WTC11 (cell line): Measurements from ENCODE around the gene OPN1MW3.
"Not testable (repeated sequence)": the region's sequence is repeated elsewhere in the genome, so short reads cannot be mapped to it uniquely, and the experiment has no call there.

Experiments used
- FOXJ3 ChIP-seq: sonication (generic); formaldehyde crosslinking; IDR thresholded peaks from 2 replicates; pipeline ENCODE4 v1.9.0; 2021; ENCODE audit warnings: missing genetic modification reagents, mild to moderate bottlenecking, borderline replicate concordance
- JUN ChIP-seq: sonication (generic); formaldehyde crosslinking; IDR thresholded peaks from 2 replicates; pipeline ENCODE4 v1.8.0; 2023; ENCODE audit warnings: mild to moderate bottlenecking, missing genetic modification reagents
- MXD4 ChIP-seq: fragments of 250-450 bp; sonication (Bioruptor Pico); IDR thresholded peaks from 2 replicates; pipeline ENCODE4 v1.8.0; 2021; ENCODE audit warnings: mild to moderate bottlenecking, moderate library complexity, borderline replicate concordance
- TEAD4 ChIP-seq: sonication (generic); formaldehyde crosslinking; IDR thresholded peaks from 2 replicates; pipeline ENCODE4 v1.8.0; 2022; ENCODE audit warnings: mild to moderate bottlenecking, missing genetic modification reagents
- TP53 ChIP-seq: sonication (generic); formaldehyde crosslinking; IDR thresholded peaks from 2 replicates; pipeline ENCODE4 v1.8.1; 2023; ENCODE audit warnings: mild to moderate bottlenecking, missing genetic modification reagents
- ZNF219 ChIP-seq: sonication (generic); formaldehyde crosslinking; IDR thresholded peaks from 2 replicates; pipeline ENCODE4 v1.8.0; 2023; ENCODE audit warnings: missing genetic modification reagents, mild to moderate bottlenecking, borderline replicate concordance
- TF ChIP-seq, protein P1 (sequence below): fragments of 200-600 bp; IDR thresholded peaks from 2 replicates; pipeline ENCODE4 v1.8.0; 2022; ENCODE audit warnings: antibody characterized with exemption
- TF ChIP-seq, protein P2 (sequence below): sonication (generic); formaldehyde crosslinking; IDR thresholded peaks from 2 replicates; pipeline ENCODE4 v1.8.0; 2022; ENCODE audit warnings: mild to moderate bottlenecking, missing genetic modification reagents
- TF ChIP-seq, protein P3 (sequence below): sonication (generic); formaldehyde crosslinking; IDR thresholded peaks from 2 replicates; pipeline ENCODE4 v1.8.1; 2022; ENCODE audit warnings: low read depth, missing genetic modification reagents, borderline replicate concordance
- TF ChIP-seq, protein P4 (sequence below): sonication (generic); formaldehyde crosslinking; IDR thresholded peaks from 2 replicates; pipeline ENCODE4 v1.8.0; 2022; ENCODE audit warnings: mild to moderate bottlenecking, missing genetic modification reagents

DNA sequence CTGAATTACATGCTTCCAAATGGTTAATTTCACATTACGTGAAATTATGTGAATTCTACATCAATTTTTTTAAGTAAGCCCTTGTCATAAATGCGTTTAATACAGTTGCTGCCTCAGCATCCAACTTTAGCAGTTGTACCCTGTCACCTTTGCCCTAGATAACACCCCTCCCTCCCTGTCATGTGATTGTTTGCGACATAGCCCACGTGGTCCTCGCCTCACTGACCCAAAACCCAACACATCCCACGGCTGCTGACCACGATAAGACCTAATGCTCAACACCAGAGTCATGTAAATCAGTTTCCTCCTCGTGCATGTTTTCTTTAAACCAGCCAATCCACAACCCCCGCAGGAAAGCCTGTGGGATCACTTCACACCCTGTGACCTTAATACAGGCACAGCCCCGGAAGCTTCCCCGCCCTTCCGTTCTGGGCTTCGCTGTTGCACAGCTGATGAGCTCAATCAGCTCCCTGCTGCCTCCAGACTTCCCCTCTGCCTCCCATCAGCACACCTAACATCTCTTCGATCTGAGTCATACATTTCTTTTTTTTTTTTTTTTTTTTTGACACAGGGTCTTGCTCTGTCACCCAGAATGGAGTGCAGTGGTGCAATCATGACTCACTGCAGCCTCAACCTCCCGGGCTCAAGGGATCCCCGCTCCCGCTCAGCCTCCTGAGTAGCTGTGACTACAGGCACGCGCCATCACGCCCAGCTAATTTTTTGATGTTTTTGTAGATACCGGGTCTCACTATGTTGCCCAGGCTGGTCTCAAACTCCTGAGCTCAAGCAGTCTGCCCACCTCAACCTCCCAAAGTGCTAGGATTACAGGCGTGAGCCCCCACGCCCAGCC is 27.3 kb downstream of the OPN1MW3 start:
- TF ChIP-seq, protein P1, sequence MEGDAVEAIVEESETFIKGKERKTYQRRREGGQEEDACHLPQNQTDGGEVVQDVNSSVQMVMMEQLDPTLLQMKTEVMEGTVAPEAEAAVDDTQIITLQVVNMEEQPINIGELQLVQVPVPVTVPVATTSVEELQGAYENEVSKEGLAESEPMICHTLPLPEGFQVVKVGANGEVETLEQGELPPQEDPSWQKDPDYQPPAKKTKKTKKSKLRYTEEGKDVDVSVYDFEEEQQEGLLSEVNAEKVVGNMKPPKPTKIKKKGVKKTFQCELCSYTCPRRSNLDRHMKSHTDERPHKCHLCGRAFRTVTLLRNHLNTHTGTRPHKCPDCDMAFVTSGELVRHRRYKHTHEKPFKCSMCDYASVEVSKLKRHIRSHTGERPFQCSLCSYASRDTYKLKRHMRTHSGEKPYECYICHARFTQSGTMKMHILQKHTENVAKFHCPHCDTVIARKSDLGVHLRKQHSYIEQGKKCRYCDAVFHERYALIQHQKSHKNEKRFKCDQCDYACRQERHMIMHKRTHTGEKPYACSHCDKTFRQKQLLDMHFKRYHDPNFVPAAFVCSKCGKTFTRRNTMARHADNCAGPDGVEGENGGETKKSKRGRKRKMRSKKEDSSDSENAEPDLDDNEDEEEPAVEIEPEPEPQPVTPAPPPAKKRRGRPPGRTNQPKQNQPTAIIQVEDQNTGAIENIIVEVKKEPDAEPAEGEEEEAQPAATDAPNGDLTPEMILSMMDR = not testable (repeated sequence)
- not testable (repeated sequence) for TF ChIP-seq FOXJ3 (CRISPR knock-in tag); ZNF219; JUN (CRISPR knock-in tag); TP53 (CRISPR knock-in tag); MXD4 (CRISPR knock-in tag); TEAD4 (CRISPR knock-in tag)
- TF ChIP-seq, protein P2, sequence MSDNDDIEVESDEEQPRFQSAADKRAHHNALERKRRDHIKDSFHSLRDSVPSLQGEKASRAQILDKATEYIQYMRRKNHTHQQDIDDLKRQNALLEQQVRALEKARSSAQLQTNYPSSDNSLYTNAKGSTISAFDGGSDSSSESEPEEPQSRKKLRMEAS (CRISPR knock-in tag) = not testable (repeated sequence)
- TF ChIP-seq, protein P3, sequence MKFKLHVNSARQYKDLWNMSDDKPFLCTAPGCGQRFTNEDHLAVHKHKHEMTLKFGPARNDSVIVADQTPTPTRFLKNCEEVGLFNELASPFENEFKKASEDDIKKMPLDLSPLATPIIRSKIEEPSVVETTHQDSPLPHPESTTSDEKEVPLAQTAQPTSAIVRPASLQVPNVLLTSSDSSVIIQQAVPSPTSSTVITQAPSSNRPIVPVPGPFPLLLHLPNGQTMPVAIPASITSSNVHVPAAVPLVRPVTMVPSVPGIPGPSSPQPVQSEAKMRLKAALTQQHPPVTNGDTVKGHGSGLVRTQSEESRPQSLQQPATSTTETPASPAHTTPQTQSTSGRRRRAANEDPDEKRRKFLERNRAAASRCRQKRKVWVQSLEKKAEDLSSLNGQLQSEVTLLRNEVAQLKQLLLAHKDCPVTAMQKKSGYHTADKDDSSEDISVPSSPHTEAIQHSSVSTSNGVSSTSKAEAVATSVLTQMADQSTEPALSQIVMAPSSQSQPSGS (CRISPR knock-in tag) = not testable (repeated sequence)
- TF ChIP-seq, protein P4, sequence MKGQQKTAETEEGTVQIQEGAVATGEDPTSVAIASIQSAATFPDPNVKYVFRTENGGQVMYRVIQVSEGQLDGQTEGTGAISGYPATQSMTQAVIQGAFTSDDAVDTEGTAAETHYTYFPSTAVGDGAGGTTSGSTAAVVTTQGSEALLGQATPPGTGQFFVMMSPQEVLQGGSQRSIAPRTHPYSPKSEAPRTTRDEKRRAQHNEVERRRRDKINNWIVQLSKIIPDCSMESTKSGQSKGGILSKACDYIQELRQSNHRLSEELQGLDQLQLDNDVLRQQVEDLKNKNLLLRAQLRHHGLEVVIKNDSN = not testable (repeated sequence)
